Right ventricle myocardium superior (tissue), 1 donor: ENCODE results near the gene TMEM43. TPM values are rescaled to one million over a fixed set of nuclear protein-coding genes. Genes with fewer than 3 reads are reported as not detected.
"Not testable (repeated sequence)": the region's sequence is repeated elsewhere in the genome, so short reads cannot be mapped to it uniquely, and the experiment has no call there.

ENCODE experiments used
- ATAC-seq: fragments of 200-7000 bp; cut with Tn5 transposase; one replicate; pipeline ENCODE4 v1.9.1; 2020; ENCODE audit warnings: mild to moderate bottlenecking; ENCODE audit not compliant: poor library complexity
- DNase-seq: peaks from one replicate; pipeline ENCODE4 v3.0.0-alpha.2; 2020
- intact Hi-C: fragments of 100-400 bp; cut with DNase I; formaldehyde crosslinking; loops from one replicate; pipeline ENCODE4 v1.11.2; 2022
- total RNA-seq: library from RNA; stranded (reverse); fragmentation: NEBNext Ultra II Directional; extraction: Animal tissue kit (Norgen Biotek cat#: 25700); gene quantifications from one replicate; pipeline ENCODE4 v1.2.1, GENCODE V29; 2021
- donor health status: DM: no; HTN: yes; CAD: no; lungs with severe emphysema.

Gene TMEM43
- total RNA-seq, 1 donor from 2014 or later, result 32.1 TPM

GRCh38 chr3:14120111-14120920, 4.5 kb upstream of the TMEM43 start:
- DNase-seq (no peak), ATAC-seq (no peak)
- intact Hi-C loops, result no loop called here

- intact Hi-C loops, ATAC-seq, DNase-seq: not testable (repeated sequence)
Observed at GRCh38 chr3:14120921-14121448, 3.9 kb upstream of the TMEM43 start.

DNA sequence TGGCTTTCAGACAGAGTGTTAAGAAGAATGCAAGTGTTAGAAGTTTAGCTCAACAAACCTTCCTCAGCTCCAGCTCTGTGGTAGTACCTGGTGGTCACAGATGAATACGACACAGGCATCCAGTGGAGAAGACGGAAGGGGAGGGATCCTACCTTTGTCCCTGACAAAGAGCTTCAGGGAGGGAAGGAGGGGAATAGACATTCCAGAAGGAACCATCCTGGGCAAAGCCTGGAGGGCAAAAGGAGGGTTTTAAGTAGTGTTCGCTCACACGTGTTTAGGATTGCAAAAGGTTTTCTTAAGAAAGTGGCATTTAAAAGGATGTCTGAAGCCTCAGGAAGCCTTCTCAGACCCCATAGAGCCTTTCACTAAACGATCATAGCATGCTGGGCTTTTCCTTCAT, 3.0 kb upstream of the TMEM43 start:
- intact Hi-C loops, result no loop called here
- DNase-seq (no peak), ATAC-seq (no peak)

GRCh38 chr3:14122301-14122700, 2.6 kb upstream of the TMEM43 start:
- intact Hi-C loops, result no loop called here
- ATAC-seq, result no peak

DNA sequence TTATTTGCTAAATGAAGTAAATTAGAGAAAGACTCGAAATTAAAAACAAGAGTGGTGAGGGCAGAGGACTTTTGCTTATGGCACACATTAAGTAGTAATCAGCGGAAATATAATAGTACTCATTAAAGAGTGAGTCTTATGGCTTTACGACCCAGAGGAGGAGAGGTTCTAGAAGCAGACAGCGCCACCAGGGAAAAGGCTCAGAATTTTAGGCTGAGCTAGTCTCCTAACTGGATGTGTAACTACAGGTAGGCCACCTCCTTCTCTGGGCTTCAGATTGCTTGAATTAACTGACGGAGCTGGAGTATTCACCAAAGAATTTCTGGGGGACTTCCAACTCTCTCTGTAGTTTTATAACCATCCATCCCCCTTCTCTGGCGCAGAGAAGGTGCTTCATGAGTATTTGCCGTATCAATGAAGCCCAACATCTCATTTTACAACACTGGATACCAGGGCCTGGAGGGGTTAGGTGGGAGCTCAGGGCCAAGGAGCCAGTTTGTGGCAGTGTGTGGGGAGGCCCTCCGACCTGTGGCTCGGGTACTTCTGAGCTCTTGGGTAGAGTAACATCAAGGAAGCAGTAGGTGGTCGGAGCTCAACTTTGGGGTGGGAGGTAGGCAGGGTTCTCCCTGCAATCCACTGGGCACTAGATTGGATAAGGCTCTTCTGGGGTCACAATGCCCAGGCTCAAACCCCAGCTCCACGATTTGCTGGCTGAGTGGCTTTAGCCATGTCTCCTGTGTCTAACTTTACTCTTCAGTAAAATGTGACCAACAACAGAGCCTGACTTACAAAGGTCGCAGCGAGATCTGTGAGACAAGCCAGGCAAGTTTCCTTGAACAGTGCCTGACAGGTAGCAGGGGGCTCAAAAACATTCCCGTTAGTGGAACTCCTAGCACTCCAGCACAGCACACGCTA, 1.3 kb upstream of the TMEM43 start:
- intact Hi-C loops, result no loop called here
- DNase-seq (no peak), ATAC-seq (no peak)

More at GRCh38 chr3:14122301-14122700, 2.6 kb upstream of the TMEM43 start:
- no peak for DNase-seq

- ATAC-seq, result peak; percentile 54
- intact Hi-C loops, result no loop called here
- DNase-seq, result peak; percentile 80
Observed at GRCh38 chr3:14124223-14124614, 633 bp upstream of the TMEM43 start.

GRCh38 chr3:14125193-14126016, 553 bp downstream of the TMEM43 start:
- intact Hi-C loops, result no loop called here
- DNase-seq (peak; percentile 77), ATAC-seq (peak; percentile 50)

GRCh38 chr3:14126017-14126886, 1.4 kb downstream of the TMEM43 start:
- intact Hi-C loops, result no loop called here
- no peak for DNase-seq
- ATAC-seq, result no peak

- intact Hi-C loops, result no loop called here
- ATAC-seq (no peak), DNase-seq (no peak)
Observed at GRCh38 chr3:14126887-14127505, 2.1 kb downstream of the TMEM43 start.

GRCh38 chr3:14127516-14128161, 2.8 kb downstream of the TMEM43 start:
- no peak for ATAC-seq
- intact Hi-C loops, result no loop called here
- DNase-seq, result no peak

GRCh38 chr3:14128724-14129123, 3.9 kb downstream of the TMEM43 start:
- DNase-seq (no peak), ATAC-seq (no peak)
- intact Hi-C loops, result no loop called here

DNA sequence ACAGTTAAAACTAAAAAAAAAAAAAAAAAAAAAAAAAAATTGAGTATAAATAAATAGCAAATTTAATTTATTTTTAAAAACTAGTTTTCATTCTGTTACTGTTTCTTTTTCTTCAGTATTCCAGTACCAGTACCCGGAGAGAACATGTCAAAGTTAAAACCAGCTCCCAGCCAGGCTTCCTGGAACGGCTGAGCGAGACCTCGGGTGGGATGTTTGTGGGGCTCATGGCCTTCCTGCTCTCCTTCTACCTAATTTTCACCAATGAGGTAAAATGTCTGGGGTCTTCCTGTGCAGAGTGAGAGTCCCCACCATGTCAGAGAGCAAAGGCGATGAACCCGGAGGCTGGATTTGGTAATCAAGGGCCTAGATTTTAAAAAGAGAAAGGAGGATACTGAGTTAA, 4.4 kb downstream of the TMEM43 start:
- intact Hi-C loops, result no loop called here
- DNase-seq (no peak), ATAC-seq (no peak)

DNA sequence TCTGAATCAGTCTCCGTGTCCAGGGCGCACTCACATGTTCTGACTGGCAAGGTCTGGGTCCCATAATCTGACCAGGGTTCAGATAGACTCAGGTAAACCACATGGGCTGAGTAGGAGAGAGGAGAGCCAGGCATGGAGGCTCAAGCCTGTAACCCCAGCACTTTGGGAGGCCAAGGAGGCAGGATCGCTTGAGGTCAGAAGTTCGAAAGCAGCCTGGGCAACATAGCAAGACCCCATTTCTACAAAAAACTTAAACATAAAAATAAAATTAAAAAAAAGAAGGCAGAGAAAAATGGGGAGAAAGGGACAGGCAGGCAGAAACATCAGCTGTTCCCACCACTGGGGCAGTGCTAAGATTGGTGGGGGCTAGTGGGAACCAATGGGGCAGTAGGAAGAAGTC, 5.4 kb downstream of the TMEM43 start:
- ATAC-seq, result no peak
- intact Hi-C loops, result no loop called here
- DNase-seq, result no peak

DNA sequence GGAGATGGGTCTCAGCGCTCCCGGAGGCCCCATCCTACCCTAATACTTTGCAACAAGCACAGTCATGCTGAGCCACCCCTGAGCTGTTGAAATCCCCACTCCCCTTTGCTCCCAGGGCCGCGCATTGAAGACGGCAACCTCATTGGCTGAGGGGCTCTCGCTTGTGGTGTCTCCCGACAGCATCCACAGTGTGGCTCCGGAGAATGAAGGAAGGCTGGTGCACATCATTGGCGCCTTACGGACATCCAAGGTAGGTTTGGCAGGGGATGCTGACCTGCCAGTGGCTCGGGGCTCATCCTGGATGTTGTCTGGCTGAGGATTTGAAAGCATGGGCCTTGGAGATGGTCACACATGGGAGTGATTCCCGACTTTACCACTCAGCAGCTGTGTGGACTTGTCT, 5.9 kb downstream of the TMEM43 start:
- DNase-seq, result no peak
- ATAC-seq, result no peak
- intact Hi-C loops, result no loop called here

GRCh38 chr3:14131134-14131533, 6.3 kb downstream of the TMEM43 start:
- no peak for ATAC-seq
- DNase-seq, result no peak
- intact Hi-C loops, result no loop called here

DNA sequence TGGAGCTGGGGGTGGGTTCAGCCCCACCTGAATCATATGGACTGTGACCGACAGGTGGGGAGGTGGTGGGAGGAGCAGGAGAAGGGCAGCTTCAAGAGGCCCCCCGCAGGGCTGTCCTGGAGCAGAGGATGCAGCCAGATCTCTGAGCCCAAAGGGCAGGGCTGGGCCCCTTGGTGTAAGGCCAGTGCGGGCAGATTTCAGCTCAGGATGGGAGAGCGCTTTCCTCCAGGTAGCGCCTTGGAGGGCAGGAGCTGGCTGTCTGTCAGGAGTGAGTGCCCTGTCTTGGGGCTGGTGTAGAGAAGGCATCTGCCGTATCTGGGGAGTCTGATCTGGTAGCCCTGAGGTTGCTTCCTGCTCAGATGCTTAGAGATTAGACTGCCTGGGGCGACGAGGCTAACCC, 7.3 kb downstream of the TMEM43 start:
- intact Hi-C loops, result no loop called here
- no peak for ATAC-seq
- no peak for DNase-seq

DNA sequence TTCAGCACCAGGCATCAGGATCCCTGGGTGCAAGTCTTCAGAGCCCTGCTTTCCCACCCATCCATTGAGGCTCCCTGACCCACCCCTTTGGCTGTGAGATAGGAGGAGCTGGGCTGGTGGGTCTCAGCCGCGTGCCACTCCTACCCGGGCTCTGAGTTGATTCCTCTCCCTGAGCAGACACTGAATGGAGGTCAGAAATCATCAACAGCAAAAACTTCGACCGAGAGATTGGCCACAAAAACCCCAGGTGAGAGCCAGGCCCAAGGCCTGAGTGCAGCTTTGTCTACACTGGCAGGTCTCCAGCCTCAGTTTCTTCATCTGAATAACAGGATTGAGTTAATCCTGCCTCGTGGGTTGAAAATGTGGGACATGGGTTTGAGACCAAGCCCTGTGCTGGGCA, 7.8 kb downstream of the TMEM43 start:
- ATAC-seq (no peak), DNase-seq (no peak)
- intact Hi-C loops, result no loop called here
